Measurements from ENCODE around the gene ITFG1. TPM values are rescaled to one million over a fixed set of nuclear protein-coding genes. Genes with fewer than 3 reads are reported as not detected.
A peak's percentile ranks its signal among the peaks of the same experiment; 100 is the strongest.
"Not testable (repeated sequence)": the region's sequence is repeated elsewhere in the genome, so short reads cannot be mapped to it uniquely, and the experiment has no call there.

The ITFG1 gene
- total RNA-seq, 1 donor from 2014 or later = 27.3 TPM

- DNase-seq (ENCODE audit: low spot score) (no peak), ATAC-seq (peak; percentile 60)
These were observed 201.9 kb downstream of the ITFG1 start for GRCh38 chr16:47258874-47259461.

DNA sequence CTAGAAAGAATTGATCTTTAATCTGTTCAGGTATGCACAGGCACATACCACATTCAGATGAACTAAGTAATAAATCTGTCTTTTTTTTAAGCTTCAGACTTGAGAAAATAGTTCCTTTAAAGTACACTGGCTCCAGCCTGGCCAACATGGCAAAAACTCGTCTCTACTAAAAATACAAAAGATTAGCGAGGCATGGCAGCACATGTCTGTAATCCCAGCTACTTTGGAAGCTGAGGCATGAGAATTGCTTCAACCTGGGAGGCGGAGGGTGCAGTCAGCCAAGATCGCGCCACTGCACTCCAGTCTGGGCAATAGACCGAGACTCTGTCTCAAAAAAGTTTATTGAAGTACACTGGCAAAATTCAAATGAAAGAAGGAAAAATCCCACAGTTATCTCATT, 206.1 kb downstream of the ITFG1 start:
- ATAC-seq (no peak), DNase-seq (ENCODE audit: low spot score) (no peak)

GRCh38 chr16:47250983-47251382, 209.9 kb downstream of the ITFG1 start:
- ATAC-seq (no peak), DNase-seq (ENCODE audit: low spot score) (no peak)

DNA sequence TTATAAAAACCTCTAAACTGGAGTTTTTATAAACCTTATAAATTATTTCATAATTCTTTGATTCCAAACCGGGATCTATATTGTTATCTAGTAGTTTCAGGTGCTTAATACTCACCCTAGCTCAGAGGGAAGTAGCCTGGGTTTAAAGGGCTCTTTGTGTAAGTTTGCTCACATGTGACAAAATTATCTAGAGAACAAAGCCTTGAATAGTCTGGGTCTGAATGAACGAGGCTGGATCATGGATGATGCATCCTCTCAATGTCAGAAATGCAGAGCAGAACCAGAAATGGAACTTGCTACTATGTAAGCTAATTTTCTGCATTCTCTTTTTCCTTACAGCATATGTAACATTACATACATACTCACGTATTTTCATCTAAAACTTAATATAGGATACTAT, 213.2 kb downstream of the ITFG1 start:
- ATAC-seq (no peak), DNase-seq (ENCODE audit: low spot score) (no peak)

DNA sequence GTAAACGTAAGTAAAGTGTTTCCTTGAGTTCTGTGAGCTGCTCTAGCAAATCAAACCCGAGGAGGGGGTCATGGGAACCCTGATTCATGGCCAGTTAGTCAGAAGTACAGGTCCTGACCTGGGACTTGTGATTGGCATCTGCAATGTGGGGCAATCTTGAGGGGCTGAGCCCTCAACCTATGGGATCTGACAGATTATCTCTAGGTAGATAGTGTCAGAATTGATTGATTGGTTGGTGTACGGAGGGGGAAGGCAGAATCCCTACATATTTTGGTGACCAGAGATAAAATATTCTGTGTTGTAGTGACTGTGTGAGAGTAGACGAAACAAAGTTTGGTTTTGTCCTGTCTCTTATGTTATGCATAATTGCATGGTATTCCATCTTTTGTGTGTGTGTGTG, 216.7 kb downstream of the ITFG1 start:
- no peak for ATAC-seq
- DNase-seq (ENCODE audit: low spot score) = no peak

GRCh38 chr16:47241061-47241460, 219.8 kb downstream of the ITFG1 start:
- DNase-seq (ENCODE audit: low spot score) = no peak
- no peak for ATAC-seq

- no peak for ATAC-seq
- no peak for DNase-seq (ENCODE audit: low spot score)
These were observed 224.1 kb downstream of the ITFG1 start for GRCh38 chr16:47236716-47237115.

DNA sequence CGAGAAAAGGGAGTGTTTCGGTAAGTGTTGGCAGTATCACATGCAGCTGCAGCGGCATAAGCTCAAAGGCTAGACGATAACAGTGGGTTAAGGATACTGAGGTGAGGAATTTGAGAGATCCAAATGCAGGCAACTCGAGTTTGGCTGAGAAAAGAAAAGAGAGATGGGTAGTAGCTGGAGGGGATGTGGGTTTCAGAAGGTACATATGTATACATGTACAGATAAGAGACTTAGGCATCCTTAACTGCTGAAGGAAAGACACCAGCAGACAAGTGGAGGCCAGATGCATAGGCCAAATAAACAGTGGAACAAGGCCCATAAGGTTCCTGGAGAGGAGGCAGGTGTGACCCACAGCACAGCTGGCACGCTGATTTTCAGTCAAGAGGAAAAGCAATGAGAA, 230.6 kb downstream of the ITFG1 start:
- no peak for DNase-seq (ENCODE audit: low spot score)

DNA sequence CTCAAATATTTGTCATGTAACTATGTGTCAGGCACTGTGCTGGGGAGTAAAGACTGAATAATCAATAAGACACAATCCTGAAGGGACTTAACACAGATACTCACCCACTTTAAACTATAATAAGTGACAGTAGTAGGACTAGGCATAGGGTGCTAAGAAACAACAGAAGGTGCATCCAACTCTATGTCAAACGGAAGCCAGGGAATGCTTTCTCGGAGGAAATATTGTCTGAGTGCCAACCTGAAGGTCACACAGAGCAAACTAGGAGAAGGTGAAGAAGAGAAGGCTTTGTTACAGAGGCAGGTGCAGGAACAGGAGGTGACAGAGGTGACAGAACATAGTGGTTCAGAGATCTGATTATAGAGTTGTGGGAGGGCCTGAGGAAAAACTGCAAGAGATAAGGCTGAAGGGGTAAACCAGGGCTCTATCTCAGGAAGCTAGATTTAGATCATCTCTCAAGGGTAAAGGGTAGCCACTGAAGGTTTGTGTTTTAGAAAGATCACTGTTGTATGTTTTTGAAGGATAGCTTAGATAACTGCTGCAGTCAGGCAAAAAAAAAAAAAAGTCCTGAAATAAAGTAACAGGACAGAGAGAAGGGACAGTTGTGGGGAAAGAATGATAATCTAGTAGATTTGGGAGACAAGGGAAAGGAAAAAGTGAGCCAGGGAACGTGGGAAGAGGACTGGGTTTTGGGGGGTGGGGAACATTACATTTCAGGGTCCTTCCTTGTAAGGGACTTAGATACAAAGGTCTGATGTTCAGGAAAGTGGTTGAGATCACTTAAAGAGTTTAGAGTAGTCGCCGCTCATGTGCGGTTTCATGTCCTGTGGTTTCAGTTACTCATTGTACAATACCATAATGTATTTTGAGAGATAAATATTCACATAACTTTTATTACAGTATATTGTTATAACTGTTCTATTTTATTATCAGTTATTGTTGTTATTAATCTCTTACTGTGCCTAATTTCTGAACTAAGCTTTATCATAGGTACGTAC, 231.5 kb downstream of the ITFG1 start:
- DNase-seq (ENCODE audit: low spot score) (no peak), ATAC-seq (no peak)

More for the DNA sequence above, 230.6 kb downstream of the ITFG1 start:
- no peak for ATAC-seq

- ATAC-seq = no peak
- DNase-seq (ENCODE audit: low spot score) = no peak
These were observed 232.6 kb downstream of the ITFG1 start for GRCh38 chr16:47228241-47228640.

GRCh38 chr16:47213761-47214440, 247.0 kb downstream of the ITFG1 start:
- ATAC-seq = no peak
- no peak for DNase-seq (ENCODE audit: low spot score)

GRCh38 chr16:47211218-47211617, 249.6 kb downstream of the ITFG1 start:
- ATAC-seq = no peak
- DNase-seq (ENCODE audit: low spot score) = no peak

GRCh38 chr16:47204736-47205504, 255.9 kb downstream of the ITFG1 start:
- no peak for DNase-seq (ENCODE audit: low spot score)
- ATAC-seq = no peak

- DNase-seq (ENCODE audit: low spot score) = not testable (repeated sequence)
These were observed 257.4 kb downstream of the ITFG1 start for GRCh38 chr16:47203433-47203832.

GRCh38 chr16:47198180-47198575, 262.7 kb downstream of the ITFG1 start:
- DNase-seq (ENCODE audit: low spot score) = no peak
- ATAC-seq = no peak

More at GRCh38 chr16:47203433-47203832, 257.4 kb downstream of the ITFG1 start:
- not testable (repeated sequence) for ATAC-seq

DNA sequence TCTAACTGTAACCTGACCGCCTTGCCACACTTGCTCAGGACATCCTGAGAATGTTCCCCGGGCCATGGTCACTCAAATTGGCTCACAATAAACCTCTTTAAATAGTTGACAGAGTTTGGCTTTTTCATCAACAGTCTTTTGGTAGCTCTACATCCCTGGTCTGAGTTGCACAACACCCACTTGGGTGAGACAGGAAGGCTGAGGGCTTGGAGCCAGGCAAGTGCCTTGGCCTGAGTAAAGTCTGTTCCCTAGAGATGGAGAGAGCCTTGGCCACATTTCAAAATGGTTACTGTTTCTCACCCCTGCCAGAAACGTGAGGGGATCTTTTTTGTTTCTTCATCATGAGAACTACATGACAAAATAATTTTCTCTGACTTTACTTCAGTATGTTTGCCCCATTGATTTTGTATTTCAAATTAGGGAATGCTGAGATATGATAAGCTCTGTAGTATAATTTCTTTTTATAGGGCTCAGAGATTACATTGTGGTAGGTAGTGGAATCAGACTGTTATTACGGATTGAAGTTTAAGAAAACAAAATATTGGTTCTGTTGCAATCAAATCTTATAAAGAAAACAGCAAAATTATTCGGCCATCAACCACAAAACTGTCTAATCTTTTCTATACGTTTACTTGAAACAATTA, 263.2 kb downstream of the ITFG1 start:
- ATAC-seq (no peak), DNase-seq (ENCODE audit: low spot score) (no peak)

GRCh38 chr16:47196457-47196856, 264.4 kb downstream of the ITFG1 start:
- ATAC-seq (no peak), DNase-seq (ENCODE audit: low spot score) (no peak)

- no peak for ATAC-seq
- DNase-seq (ENCODE audit: low spot score) = no peak
These were observed 278.5 kb downstream of the ITFG1 start for GRCh38 chr16:47182318-47182717.

DNA sequence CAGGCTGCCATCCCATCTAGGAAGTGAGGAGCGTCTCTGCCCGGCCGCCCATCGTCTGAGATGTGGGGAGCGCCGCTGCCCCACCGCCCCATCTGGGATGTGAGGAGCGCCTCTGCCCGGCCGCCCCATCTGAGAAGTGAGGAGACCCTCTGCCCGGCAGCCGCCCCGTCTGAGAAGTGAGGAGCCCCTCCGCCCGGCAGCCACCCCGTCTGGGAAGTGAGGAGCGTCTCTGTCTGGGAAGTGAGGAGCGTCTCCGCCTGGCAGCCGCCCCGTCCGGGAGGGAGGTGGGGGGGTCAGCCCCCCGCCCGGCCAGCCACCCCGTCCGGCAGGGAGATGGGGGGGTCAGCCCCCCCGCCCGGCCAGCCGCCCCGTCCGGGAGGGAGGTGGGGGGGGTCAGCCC, 279.8 kb downstream of the ITFG1 start:
- not testable (repeated sequence) for ATAC-seq; DNase-seq (ENCODE audit: low spot score)

DNA sequence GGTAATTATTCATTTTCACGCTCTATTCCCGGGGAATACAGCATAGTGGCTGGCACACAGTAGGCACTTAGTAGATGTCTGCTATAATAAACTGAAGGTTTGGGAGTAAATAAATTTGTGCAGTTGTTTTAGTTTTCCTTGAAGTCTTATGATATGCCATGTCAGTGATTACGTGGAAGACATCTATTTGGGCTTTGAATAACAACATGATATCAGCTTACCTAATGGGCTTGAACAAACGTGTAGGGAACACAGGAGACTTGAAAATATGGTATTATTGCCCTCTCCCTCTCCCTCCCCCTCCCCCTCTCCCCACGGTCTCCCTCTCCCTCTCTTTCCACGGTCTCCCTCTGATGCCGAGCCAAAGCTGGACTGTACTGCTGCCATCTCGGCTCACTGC, 280.8 kb downstream of the ITFG1 start:
- DNase-seq (ENCODE audit: low spot score) (no peak), ATAC-seq (no peak)

All from left lobe of liver (tissue), 2 donors.